ENCODE measurements around the gene BRD7. TPM values are rescaled to one million over a fixed set of nuclear protein-coding genes. Genes with fewer than 3 reads are reported as not detected.
"Not testable (repeated sequence)": the region's sequence is repeated elsewhere in the genome, so short reads cannot be mapped to it uniquely, and the experiment has no call there.

The BRD7 gene
- total RNA-seq, 2 experiments from 2014 or later: 93.6 to 98.5 TPM

DNA sequence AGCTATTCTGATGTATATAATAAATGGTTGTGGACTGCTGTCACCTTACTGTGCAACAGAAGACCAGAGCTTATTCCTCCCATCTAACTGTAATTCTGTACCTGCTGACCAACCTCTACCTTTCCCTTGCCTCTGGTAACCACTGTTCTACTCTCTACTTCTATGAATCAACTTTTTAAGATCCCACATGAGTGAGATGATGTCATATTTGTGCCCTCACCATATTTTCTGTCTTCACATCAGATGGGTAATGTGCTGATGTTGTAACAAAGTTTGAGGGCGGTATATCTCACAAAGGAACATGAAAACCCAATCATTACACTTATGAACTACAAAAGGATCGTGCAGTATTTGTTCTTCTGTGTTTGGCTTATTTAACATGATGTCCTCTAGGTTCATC, 16.8 kb downstream of the BRD7 start:
- Mint-ChIP-seq H3K27ac (no peak overlapping the region), H3K27me3 (no peaks in the 10 kb centered on the region), H3K4me1 (peaks cover 9% of the 10 kb centered on the region), H3K4me3 (no peak overlapping the region), H3K36me3 (peaks cover 36% of the 10 kb centered on the region), H3K9me3 (peaks cover 2% of the 10 kb centered on the region)
- DNase-seq: no peak

DNA sequence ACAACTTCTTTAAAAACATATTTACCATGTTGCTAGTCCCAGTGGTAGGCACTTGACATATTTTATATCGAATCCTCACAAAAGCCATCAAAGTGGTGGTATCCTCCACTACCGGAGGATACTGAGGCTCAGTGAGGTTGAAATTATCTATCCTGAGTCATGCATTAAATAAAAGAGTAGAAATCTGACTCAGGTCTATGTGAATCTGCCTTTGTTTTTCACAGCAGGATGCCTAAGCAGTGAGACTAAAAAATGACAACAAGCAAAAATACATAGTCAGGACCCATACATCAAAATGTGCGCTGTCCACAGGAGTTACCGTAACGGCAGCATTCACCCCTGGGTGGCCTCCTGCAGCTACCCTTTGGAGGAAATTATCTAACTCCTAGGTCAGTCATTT, 17.7 kb downstream of the BRD7 start:
- Mint-ChIP-seq H3K4me3 (no peak overlapping the region), H3K9me3 (peaks cover 2% of the 10 kb centered on the region), H3K36me3 (peaks cover 40% of the 10 kb centered on the region), H3K27me3 (no peaks in the 10 kb centered on the region), H3K4me1 (peaks cover 12% of the 10 kb centered on the region), H3K27ac (no peak overlapping the region)
- DNase-seq: no peak

DNA sequence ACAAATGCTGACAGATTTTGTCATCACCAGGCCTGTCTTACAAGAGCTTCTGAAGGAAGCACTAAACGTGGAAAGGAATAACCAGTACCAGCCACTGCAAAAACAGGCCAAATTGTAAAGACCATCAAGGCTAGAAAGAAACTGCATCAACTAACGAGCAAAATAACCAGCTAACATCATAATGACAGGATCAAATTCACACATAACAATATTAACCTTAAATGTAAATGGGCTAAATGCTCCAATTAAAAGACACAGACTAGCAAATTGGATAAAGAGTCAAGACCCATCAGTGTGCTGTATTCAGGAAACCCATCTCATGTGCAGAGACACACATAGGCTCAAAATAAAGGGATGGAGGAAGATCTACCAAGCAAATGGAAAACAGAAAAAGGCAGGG, 23.6 kb downstream of the BRD7 start:
- peaks cover 51% of the 10 kb centered on the region for H3K36me3 Mint-ChIP-seq
- not testable (repeated sequence) for H3K9me3 Mint-ChIP-seq, H3K27ac Mint-ChIP-seq, H3K4me3 Mint-ChIP-seq, H3K27me3 Mint-ChIP-seq, H3K4me1 Mint-ChIP-seq, DNase-seq

DNA sequence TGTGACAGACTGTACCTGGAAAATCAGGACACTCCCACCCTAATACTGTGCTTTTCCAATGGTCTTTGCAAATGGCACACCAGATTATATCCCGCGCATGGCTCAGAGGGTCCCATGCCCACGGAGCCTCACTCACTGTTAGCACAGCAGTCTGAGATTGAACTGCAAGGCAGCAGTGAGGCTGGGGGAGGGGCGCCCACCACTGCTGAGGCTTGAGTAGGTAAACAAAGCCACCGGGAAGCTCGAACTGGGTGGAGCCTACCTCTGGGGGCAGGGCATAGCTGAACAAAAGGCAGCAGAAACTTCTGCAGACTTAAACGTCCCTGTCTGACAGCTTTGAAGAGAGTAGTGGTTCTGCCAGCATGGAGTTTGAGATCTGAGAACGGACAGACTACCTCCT, 25.2 kb downstream of the BRD7 start:
- H3K4me3 Mint-ChIP-seq, DNase-seq, H3K9me3 Mint-ChIP-seq, H3K27me3 Mint-ChIP-seq, H3K27ac Mint-ChIP-seq: not testable (repeated sequence)
- Mint-ChIP-seq H3K4me1 (peaks cover 13% of the 10 kb centered on the region), H3K36me3 (peaks cover 41% of the 10 kb centered on the region)

DNA sequence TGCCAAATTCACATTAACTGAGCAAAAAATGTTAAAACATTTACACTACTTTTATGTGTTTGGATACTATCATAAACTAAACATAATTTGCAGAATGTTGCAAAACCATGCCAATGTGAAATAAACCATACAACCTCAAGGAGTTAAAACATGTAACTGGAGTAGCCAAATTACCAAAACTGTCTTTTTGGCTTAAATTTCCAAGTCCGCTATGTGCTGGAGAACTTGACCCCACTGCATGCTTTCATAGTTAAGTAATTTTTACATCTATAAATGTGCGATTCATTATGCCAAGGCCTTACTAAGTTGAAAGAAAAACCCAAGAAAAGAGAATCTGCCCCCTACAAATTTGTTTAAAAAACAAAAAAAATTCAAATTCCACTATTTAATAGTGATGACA, 28.2 kb downstream of the BRD7 start:
- DNase-seq: no peak
- Mint-ChIP-seq H3K36me3 (peaks cover 26% of the 10 kb centered on the region), H3K27me3 (no peaks in the 10 kb centered on the region), H3K27ac (no peak overlapping the region), H3K4me1 (peaks cover 20% of the 10 kb centered on the region), H3K9me3 (no peaks in the 10 kb centered on the region), H3K4me3 (no peak overlapping the region)

DNA sequence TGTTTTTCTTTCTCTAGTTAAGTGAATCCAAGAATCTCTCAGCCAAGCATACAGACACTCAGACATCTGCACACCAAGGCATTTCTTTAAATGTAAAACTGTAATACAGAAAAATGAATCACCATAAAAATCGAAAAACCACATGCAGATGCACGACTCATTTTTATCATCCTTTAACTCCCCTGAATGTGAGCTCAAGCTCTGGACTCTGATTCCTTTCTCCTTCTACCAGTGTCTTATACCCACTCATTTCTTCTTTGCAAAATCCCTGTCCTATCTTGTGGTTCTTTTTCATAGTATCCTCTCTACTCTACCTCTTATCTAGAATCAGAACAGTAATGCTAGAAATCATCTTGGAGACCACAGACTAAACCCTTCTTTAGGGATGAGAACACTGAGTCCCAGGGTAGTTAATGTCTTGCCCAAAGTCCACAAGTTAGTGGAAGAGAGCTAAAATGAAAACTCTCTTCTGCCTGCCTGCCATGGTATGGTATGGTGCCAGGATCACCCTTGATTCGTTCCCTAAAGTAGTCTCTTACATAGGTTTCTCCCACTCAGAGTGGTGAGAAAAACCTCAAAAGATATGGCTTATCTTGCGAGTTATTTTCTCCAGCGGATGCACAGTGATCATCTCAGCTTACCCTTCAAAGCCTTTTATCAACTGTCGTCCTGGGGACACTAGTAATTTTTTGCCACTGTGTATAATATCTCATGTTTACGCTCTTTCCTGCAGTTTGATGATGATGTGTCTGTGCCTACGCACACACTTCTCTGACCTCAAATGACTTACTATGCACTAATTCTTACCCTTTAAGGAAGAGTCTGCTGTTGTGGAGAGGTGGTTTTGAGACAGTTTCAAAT, 30.2 kb downstream of the BRD7 start:
- Mint-ChIP-seq H3K4me3 (no peak overlapping the region), H3K36me3 (peaks cover 17% of the 10 kb centered on the region), H3K9me3 (no peaks in the 10 kb centered on the region), H3K4me1 (peaks cover 22% of the 10 kb centered on the region), H3K27ac (peak overlapping the region; percentile 10), H3K27me3 (no peaks in the 10 kb centered on the region)
- DNase-seq: no peak

DNA sequence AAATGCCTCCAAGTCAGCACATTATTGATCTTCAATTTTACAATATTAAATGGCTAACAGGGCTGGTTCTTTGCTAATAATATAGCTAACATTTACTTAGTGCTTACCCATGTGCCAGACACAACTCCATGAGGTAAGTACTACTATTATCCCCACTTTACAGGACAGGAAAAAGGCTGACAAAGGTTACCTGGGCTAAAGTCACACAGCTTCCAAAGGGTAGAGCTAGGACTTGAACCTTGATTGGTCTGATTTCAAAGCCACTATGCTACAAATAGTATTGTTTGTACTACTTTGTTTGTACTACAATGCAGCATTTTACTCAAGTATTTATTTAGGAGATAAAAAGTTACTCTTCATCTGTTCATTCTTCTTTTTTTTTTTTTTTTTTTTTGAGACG, 31.9 kb downstream of the BRD7 start:
- no peak for DNase-seq
- Mint-ChIP-seq H3K36me3 (peaks cover 24% of the 10 kb centered on the region), H3K4me1 (peaks cover 19% of the 10 kb centered on the region), H3K4me3 (no peak overlapping the region), H3K27me3 (no peaks in the 10 kb centered on the region), H3K9me3 (no peaks in the 10 kb centered on the region), H3K27ac (no peak overlapping the region)

DNA sequence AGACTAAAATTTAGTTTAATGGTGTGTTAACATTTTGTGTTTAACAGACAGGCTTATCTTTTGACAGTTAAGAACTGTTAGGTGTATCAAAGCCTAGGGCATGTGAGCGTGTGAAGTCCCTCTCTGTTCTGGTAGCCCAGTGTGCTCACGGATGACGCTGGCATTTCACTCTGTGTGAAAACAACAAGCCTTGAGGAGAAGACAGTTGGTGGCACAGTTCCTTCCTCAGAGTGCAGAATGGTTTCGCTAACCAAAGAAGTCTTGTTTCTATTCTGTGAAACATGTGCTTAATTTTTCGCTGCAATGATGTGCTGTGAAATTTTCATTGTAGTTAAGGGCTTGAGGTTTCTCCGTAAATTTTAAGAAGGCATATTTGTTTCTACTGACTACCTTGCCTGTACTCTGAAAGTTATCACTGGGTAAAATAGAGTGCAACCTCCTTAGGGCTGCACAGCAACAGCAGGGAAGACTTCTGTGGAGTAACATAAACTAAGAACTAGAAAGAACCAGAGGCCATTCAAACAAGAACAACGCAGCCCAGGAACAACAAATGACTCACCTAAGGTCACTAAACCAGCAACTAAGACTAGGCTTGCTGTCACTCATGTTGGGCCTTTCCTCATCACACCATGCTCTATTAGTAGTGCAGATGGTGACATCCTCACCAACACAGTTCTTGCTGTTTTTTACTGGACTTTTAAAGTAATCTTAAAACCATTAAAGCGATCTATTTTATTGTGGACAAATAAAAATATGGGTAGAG, 33.4 kb downstream of the BRD7 start:
- Mint-ChIP-seq H3K36me3 (peaks cover 24% of the 10 kb centered on the region), H3K9me3 (no peaks in the 10 kb centered on the region), H3K27me3 (no peaks in the 10 kb centered on the region), H3K27ac (no peak overlapping the region), H3K4me3 (no peak overlapping the region), H3K4me1 (peaks cover 20% of the 10 kb centered on the region)
- no peak for DNase-seq

DNA sequence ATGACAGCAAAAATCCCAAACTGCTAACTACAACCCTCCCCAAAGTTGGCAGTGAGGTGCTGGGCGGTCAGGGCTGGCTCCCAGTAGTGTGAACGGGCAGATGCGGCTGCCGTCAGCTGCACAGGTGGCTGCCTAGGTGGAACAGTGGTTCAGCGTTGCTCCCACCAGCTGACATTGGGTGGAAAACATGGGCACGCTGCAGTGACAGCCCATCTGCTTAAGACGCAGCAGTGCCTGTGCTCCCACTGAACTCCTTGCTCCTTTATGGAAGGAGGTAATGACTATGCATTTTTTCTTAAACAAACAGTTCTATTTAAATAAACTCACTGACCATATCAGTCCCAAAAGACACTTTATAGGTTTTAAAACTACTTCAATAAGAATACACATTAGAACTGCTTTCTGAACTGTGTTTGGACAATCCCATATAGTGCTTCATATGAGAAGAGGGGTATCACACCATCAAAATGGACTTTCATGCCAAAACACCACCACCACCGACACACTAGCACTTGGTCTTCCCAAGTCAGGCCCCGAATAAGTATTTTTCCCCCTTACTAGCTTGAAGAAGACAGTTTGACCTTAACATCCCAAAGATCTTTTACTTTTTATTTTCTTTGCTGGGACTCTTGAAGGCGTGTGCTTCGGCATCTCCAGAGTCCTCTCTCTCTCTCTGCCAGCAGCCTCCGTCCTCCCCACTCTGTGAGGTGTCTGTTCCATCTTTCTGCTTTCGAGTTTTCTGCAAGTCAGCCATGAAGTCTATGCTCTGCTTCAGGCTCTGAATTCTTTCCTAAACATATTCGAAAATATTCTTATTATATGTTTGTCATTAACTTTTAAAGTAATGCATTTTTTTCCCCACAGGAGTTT, 34.4 kb downstream of the BRD7 start:
- no peak overlapping the region for H3K4me3 Mint-ChIP-seq

DNA sequence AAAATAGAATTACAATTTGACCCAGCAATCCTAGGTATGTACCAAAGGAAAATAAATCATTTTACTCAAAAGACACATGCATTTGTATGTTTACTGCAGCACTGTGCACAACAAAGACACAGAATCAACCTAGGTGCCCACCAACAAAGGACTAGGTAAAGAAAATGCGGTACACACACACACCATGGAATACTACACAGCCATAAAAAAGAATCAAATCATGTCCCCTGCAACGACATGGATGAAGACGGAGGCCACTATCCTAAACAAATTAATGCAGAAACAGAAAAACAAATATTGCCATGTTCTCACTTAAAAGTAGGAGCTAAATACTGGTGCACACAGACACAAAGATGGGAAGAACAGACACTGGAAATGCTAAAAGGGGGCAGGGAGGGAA, 36.2 kb downstream of the BRD7 start:
- Mint-ChIP-seq H3K36me3 (peaks cover 22% of the 10 kb centered on the region), H3K27ac (no peak overlapping the region), H3K4me1 (peaks cover 14% of the 10 kb centered on the region), H3K27me3 (no peaks in the 10 kb centered on the region), H3K4me3 (no peak overlapping the region), H3K9me3 (no peaks in the 10 kb centered on the region)
- no peak for DNase-seq

More for the DNA sequence above, 34.4 kb downstream of the BRD7 start:
- Mint-ChIP-seq H3K27ac (peak overlapping the region; percentile 13), H3K9me3 (no peaks in the 10 kb centered on the region), H3K36me3 (peaks cover 25% of the 10 kb centered on the region), H3K4me1 (peaks cover 22% of the 10 kb centered on the region), H3K27me3 (no peaks in the 10 kb centered on the region)
- DNase-seq: no peak

DNA sequence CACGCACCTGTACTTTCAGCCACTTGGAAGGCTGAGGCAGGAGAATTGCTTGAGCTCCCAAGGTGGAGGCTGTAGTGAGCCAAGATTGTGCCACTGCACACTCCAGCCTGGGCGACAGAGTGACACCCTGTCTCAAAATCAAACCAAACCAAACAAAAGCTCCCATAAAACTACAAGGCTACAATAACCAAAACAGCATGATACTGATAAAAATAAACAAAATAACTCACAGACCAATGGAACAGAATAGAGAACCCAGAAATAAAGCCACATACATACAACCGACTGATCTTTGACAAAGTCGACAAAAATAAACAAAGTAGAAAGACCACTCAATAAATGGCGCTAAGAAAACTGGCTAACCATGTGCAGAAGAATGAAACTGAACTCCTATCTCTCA, 37.2 kb downstream of the BRD7 start:
- H3K27ac Mint-ChIP-seq: no peak overlapping the region
- H3K27me3 Mint-ChIP-seq: no peaks in the 10 kb centered on the region
- H3K36me3 Mint-ChIP-seq: peaks cover 21% of the 10 kb centered on the region

DNA sequence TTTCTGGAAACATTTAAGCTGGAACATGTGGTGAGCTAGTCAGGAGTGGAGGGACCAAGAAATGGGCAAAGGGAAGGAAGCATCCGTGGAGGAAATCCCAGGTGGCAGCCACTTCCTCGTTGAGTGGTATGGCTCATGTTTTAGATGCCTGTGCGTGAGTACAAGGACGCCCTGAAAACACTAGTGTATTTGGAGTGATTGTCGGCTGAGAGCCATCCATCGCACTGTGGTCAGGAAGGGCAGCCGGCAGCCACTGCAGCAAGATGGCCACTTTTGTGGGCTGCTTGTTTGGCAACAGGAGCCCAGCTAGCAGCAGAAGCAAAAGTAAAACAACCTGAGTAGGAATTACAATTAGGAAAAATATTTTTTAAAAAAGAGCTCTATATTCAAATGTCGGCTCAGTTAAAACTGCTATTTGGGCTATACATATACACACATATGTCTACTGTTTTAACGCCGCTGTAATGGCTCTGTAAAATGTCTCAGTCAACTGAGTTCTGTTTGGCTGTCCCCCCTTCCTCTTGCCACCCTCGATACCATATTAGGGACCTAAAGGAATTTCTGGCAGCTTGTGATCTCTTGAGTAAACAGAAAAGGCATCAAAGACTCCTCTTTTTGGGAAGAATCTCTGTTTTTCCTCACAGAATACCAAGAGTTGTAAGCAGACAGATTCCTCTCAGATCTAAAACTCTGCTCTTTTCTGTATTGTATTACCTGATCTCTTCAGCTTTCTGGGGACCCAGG, 39.2 kb downstream of the BRD7 start:
- no peaks in the 10 kb centered on the region for H3K27me3 Mint-ChIP-seq
- H3K9me3 Mint-ChIP-seq: no peaks in the 10 kb centered on the region
- H3K4me3 Mint-ChIP-seq: no peak overlapping the region
- H3K36me3 Mint-ChIP-seq: peaks cover 24% of the 10 kb centered on the region
- DNase-seq: no peak
- H3K4me1 Mint-ChIP-seq: peaks cover 20% of the 10 kb centered on the region
- peak overlapping the region; percentile 58 for H3K27ac Mint-ChIP-seq

More for the DNA sequence above, 37.2 kb downstream of the BRD7 start:
- H3K4me3 Mint-ChIP-seq: no peak overlapping the region
- H3K4me1 Mint-ChIP-seq: peaks cover 21% of the 10 kb centered on the region
- H3K9me3 Mint-ChIP-seq: no peaks in the 10 kb centered on the region
- DNase-seq: no peak

DNA sequence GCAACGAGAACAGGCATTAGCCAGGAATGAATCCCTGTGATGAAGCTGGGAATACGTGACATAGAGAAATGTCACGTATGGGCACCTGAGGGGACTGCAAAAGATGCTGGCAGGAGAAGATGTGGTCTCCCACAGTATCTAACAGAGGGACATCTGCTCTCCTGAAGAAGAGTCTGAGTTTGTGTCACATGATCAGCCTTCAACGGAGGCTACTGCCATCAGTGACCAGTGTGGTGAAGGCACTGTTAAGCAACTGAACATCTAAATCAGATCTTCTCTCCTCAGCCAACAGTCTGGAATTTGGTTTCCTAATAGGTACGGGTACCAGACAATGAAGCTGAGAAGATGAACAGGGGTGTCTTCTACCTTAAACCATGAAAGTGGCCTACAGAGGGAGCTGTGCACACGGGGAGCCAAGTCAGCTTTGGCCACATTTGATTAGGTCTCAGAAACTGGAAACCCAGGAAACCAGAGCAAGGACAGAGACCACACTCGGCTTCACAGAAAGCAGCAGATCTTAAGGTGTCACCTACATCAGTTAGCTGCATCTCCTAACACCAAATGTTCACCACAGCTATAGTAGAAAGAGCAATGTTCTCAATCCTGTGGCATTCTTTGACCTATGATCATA, 41.8 kb downstream of the BRD7 start:
- no peak overlapping the region for H3K4me3 Mint-ChIP-seq
- DNase-seq: peak; percentile 52
- H3K27me3 Mint-ChIP-seq: no peaks in the 10 kb centered on the region
- H3K4me1 Mint-ChIP-seq: peaks cover 35% of the 10 kb centered on the region
- no peaks in the 10 kb centered on the region for H3K9me3 Mint-ChIP-seq
- H3K27ac Mint-ChIP-seq: peak overlapping the region; percentile 62
- H3K36me3 Mint-ChIP-seq: peaks cover 22% of the 10 kb centered on the region

DNA sequence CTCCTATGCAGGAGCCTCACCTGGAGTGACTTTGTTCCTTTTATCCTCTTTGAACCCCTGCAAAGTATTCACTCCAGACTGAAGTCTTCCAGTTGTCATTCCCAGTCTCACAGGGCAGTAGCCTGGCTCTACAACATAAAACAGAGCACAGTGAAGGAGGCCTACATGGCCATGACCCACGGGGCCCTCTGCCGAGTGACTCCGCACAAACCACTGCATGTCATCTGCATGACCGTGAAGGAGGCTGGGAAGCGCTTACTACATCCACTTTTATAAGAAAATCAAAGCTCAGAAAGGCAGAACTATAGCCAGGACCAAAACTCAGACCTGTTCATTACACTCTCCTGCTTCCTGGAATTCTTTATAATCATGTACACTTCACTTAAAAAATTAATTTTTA, 42.5 kb downstream of the BRD7 start:
- Mint-ChIP-seq H3K36me3 (peaks cover 23% of the 10 kb centered on the region), H3K4me3 (no peak overlapping the region), H3K27me3 (no peaks in the 10 kb centered on the region), H3K4me1 (peaks cover 35% of the 10 kb centered on the region), H3K9me3 (no peaks in the 10 kb centered on the region), H3K27ac (no peak overlapping the region)
- no peak for DNase-seq

All from activated naive CD8-positive, alpha-beta T cell treated with anti-CD3 and anti-CD28 coated beads for 36 hours (primary cell).